ENCODE results near the gene STX17.

STX17 gene

DNA sequence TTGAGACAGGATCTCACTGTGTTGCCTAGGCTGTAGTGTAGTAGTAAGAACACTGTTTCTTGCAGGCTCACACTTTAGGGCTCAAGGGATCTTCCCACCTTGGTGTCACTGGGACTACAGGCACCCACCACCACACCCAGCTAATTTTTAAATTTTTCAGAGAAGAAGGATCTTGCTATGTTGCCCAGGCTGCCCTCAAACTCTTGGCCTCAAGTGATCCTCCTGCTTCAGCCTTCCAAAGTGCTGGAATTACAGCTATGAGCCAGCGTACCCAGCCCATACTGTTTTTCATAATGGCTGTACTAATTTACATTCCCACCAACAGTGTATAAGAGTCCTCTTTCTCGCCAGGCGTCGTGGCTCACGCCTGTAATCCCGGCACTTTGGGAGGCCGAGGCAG, 5.1 kb downstream of the STX17 start:
- no peak for DNase-seq

- DNase-seq: no peak
These were observed 10.2 kb downstream of the STX17 start for GRCh38 chr9:99916650-99917049.

DNA sequence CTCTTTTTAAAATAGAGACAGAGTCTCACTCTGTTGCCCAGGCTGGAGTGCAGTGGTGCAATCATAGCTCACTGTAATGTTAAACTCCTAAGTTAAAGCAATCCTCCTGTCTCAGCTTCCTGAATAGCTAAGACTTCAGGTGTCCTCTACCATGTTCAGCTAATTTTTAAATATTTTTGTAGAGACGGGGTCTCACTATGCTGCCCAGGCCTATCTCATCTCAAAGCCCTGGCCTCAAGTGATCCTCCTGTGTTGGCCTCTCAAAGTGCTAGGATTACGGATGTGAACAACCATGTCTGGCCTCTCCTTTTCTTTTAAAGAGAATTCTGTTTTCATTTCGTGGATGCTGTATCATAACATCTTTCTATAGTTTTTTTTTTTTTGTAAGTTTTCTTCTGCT, 11.7 kb downstream of the STX17 start:
- no peak for DNase-seq

DNA sequence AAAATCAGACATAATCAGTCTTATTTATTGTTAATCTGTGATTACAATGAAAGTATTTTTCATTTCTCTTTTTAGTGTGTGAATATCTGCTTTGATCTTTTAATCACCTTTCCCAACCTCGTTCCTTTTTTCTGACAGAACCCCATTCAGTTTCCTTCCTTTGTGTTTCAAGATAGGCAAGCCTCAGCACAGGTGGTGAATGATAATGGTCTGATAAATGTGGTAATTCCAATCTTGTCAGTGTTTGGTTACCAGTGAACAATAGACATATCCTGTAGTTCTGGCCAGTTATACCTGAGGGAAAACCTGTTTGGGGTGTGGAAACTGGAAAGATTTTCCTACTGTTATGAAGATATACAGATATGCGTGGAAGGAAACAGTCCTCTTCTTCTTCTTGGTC, 13.5 kb downstream of the STX17 start:
- DNase-seq: no peak

DNA sequence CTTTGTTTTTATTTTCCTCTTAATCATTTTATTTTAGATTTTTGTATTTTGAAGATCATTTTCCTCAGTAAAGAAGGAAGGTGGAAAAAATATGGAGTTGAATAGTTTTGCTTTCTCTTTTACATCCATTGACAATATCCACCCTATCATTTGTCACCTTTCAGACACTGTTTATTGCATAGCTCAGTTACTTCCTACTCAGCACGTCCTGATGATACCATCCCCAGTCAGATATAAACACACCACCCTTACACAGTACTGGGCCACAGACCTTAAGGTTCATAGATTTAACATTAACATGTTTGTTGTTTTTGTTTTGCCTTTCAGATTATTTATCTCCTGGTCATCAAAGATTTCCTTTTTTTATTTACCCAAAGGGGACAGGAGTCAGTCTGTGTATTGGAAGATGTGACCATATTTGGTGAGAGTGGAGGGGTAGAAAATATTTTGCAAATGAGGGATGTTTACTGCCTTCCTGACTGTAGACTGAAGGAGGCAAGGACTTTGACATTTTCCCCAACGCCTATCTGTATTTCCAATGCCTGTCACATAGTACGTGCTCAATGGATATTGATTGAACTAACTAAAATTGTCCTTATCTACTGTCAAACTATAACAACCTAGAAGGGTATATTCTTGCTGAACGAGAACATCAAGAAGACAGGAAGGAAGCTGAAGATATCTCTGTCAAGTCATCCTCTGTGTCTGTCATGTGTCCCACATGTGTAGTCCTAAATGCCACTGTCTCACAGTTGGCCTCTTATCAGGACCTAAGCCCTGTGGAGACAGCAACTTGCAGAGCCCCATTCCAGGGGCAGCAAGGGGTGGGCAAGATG, 15.6 kb downstream of the STX17 start:
- peak; percentile 51 for DNase-seq

- no peak for DNase-seq
These were observed 16.2 kb downstream of the STX17 start for GRCh38 chr9:99922711-99923030.

DNA sequence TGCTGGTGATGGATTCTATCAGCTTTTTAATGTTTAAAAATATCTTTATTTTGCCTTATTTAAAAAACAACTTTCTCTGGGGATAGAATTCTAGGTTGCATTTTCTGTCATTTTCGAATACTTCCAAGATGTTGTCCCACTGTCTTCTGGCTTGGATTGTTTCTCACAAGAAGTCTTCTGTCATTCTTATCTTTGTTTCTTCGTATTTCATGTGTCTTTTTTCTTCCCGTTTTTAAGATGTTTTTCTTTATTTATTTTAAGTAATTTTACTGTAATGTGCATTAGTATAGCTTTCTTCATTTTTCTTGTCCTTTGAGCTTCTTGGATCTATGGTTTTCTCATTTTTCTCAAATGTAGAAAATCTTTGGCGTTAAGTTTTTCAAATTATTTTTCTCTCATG, 19.1 kb downstream of the STX17 start:
- no peak for DNase-seq

DNA sequence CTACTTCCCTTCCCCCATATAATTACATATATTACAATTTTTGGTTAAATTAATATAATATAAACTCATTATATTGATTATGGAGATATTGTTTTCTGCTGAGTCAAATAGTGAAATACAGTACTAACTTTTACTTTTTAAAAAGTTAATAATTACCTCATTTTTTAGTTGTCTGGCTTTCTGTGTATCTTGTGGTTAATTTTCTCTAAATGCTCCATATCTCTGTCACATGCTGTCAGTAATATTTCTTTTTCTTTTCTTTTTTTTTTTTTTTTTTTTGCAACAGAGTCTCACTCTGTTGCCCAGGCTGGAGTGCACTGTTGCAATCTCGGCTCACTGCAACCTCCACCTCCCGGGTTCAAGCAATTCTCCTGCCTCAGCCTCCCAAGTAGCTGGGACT, 23.2 kb downstream of the STX17 start:
- no peak for DNase-seq

- no peak for DNase-seq
These were observed 24.8 kb downstream of the STX17 start for GRCh38 chr9:99931155-99931840.

DNA sequence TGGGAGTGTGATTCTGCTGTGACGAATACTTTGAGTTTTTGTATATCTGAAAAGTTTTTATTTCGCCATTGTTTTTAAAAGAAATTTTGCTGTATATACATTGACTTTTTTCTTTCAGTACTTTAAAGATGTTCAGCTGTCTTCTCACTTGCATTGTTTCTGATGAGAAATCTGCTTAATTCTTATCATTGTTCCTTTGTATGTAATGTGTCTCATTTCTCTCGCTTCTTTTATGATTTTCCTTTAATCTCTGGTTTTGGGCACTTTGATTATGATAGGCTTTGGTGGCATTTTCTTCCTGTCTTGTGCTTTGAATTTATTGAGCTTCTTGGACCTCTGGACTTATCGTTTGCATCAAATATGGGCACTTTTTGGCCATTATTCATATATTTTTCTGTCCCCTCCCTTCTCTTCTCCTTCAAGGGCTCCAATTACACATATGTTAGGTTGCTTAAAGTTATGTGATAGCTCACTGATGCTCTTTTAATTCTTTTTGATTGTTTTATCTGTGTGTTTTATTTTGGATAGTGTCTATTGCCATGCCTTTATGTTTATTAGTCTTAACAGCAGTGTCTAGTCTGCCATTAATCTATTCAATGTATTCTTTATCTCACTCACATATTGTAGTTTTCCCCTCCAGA, 30.6 kb downstream of the STX17 start:
- no peak for DNase-seq

DNA sequence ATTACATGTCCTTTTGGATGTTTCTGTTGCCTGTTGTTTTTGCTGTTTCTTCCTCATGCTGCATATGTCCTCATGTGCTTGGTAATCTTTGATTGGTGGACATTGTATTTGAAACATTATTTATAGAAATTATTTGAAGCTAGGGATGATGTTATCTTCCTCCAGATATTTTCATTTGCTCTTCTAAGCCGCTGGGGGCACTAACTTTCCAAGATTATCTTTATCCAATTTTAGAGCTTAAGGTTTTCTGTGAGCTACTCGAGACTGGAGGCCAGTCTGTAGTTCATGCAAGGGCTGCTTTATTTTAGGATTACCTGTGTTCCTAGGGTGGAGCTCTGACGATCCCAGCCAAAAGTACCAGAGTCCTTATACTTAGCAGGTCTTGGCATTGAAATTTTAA, 40.9 kb downstream of the STX17 start:
- DNase-seq: no peak

DNA sequence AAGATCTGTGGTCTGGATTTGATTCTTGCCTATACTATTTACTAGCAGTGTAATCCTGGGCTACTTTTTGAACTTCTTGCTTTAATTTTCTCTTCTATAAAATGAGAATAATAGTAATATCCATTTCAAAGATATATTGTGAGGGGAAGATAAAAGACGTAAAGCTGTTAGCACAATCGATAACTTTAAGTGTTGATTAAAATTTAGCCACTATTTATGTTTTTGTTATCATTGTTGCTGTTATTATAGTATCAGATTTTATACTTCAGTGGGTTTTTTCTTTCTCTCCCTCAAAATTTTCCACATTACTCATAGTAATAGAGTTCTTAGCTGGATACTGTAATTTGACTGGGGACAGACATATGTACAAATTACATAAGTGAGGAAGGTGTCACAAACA, 42.0 kb downstream of the STX17 start:
- no peak for DNase-seq

- DNase-seq: no peak
These were observed 42.4 kb downstream of the STX17 start for GRCh38 chr9:99948896-99949295.

DNA sequence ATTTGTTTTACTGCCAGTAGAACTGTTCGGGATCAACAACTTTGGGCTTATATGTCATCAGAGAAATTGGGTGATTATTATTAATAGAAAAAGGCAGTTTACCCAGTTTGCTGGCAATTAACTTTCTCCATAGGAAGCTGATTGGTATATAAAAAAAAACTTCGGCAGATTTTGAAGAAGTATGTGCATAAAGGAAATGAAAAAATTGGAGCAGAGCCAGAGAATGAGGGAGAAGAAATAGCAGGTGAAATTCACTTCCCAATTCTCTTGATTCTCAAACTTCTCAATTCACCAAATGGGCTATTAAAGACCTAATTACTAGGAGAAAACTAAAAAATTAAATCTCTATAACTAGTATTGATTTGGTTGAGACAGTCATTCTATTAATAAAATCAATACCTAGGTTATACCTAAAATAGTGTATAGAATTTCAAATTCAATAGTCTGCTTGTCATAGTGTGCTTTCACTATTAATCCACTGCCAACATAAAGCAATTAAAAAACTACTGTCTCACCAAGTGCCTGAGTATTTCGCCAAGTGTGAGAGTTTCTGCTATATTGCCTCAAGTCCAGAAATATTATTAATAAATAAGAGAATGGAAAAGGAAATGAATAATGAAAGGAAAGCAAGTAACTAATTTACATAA, 47.5 kb downstream of the STX17 start:
- DNase-seq: no peak

DNA sequence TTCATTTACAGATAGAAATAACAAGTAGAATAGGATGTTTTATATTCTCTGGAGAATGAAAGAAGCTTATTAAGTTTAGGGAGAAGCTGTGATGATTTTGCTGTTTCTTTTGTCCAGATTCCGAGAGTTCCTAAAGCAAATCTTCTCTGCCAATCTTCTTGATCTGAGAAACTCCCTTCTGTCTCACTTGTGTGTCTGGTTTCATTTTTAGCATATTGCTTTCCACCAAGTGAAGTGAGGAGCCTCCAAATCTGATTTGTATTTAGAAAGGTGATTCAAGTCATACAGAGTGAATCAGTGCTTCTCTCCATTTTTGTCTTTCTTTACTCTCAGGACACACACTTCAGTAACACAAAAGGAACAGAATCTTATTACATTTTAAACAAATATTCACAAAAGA, 48.4 kb downstream of the STX17 start:
- no peak for DNase-seq

DNA sequence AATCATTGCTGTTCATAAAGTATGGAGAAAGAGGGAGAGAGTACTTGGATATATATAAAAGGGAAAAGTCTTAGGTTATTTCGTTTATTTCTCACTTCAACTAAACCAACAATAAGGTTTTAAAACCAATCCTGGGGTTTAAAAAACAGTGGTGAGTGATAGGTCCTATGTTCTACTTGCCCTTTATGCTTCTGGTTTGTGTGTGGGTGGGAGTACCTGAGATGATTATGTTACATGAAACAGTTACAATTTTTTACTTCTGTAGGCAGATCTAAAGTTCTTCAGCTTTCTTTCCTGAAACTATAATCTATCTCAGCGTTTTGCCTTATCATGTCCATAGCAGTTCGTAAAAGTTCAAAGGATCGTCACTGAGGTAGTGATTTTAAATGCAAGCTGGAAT, 49.2 kb downstream of the STX17 start:
- DNase-seq: no peak

DNA sequence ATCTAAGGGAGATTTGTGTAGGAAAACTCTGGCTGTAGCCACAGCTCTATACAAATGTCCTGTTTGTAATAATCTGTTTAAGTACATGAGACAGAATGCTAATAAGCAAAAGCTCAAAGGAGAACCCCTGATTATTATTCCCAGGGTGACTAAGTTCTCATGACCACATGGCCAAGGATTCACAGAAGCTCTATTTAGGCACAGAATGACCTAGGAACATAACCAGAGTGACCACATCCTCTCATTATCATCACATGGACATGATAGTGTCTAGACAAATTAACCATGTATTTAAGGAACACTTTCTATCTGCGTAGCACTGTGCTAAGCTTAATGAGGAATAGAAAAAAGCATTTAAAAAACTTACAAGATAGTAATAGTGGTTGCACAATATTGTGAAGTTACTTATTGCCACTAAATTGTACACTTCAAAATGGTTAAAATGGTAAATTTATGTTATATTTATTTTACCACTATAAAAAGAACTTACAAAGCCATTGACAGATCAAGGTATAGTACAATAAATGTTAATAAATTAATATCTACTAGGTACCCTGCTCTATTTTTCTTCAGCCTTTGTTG, 56.3 kb downstream of the STX17 start:
- DNase-seq: no peak

DNA sequence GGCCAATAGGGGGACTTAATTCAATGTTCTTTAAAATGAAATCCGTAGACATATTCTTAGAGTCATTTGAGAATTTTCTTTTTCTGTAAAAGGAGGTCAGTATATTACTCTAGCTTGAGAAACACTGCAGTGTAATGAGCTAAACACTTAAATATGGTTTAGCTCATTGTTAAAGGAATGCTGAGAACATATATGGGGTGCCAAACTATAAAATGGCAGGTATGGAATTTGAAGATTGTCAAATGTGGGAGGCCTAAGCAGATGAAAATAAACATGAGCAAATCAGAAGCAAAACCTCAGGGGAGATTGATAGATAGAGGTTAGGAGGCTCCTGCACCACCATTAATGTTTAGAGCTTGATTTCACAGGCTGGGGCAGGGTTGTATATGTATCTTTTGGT, 57.9 kb downstream of the STX17 start:
- DNase-seq: no peak

GRCh38 chr9:99966001-99966400, 59.5 kb downstream of the STX17 start:
- no peak for DNase-seq

- no peak for DNase-seq
These were observed 60.3 kb downstream of the STX17 start for GRCh38 chr9:99966716-99967115.

GRCh38 chr9:99967457-99967856, 61.0 kb downstream of the STX17 start:
- DNase-seq: no peak

DNA sequence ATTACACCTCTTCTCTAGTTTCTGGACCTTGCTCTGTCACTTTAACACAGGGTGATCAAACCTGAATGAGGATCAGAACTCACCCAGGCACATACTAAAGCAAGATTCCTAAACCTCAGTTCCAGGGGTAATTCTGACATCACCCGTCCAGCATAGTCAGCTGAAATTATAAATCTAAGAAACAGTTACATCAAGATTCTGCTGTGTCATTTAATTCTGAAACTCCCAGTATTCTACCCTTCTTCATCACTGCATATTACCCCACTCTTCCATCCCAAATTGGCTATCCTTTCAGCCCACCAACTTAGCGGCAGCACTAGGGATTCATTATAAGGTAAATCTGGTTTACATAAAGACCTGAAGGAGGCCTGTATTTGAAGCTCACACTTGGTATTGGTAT, 64.0 kb downstream of the STX17 start:
- no peak for DNase-seq

DNA sequence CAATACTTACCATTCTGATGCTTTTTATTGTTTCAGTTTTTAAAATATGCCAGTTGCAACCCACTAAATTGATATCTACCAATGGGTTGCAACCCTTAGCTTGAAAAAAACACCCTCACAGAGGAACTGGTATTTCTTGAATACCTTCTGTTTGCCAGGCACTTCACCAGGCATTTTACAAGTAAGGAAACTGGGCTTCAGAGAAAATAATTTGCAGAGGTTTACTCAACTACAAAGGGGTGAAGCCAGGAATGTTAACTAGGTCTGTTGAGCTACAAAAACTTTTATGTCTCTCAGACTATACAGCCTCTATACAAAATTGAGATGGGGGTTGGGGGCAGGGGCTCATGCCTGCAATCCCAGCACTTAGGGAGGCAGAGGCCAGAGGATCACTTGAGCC, 65.0 kb downstream of the STX17 start:
- no peak for DNase-seq

Data from hematopoietic multipotent progenitor cell treated with erythropoietin and hydrocortisone succinate and interleukin-3 and kit ligand, for 8 days (in vitro differentiated cells).